Measurements from ENCODE around the gene LMO1.

LMO1 gene

GRCh38 chr11:8288166-8288772 lies 24.6 kb upstream of the LMO1 start:
- no peak for DNase-seq (ENCODE audit: low spot score)

GRCh38 chr11:8287703-8288102 lies 24.0 kb upstream of the LMO1 start:
- DNase-seq (ENCODE audit: low spot score), result no peak

GRCh38 chr11:8287297-8287696 lies 23.6 kb upstream of the LMO1 start:
- no peak for DNase-seq (ENCODE audit: low spot score)

- DNase-seq (ENCODE audit: low spot score), result no peak
Observed at GRCh38 chr11:8286886-8287285, 23.2 kb upstream of the LMO1 start.

GRCh38 chr11:8285796-8286195 lies 22.1 kb upstream of the LMO1 start:
- DNase-seq (ENCODE audit: low spot score), result no peak

GRCh38 chr11:8285228-8285627 lies 21.6 kb upstream of the LMO1 start:
- no peak for DNase-seq (ENCODE audit: low spot score)

GRCh38 chr11:8283465-8284230 lies 20.0 kb upstream of the LMO1 start:
- no peak for DNase-seq (ENCODE audit: low spot score)

GRCh38 chr11:8283100-8283464 lies 19.4 kb upstream of the LMO1 start:
- DNase-seq (ENCODE audit: low spot score), result no peak

GRCh38 chr11:8282631-8283030 lies 19.0 kb upstream of the LMO1 start:
- DNase-seq (ENCODE audit: low spot score), result no peak

- DNase-seq (ENCODE audit: low spot score), result no peak
Observed at GRCh38 chr11:8281266-8281665, 17.6 kb upstream of the LMO1 start.

GRCh38 chr11:8277691-8278090 lies 14.0 kb upstream of the LMO1 start:
- no peak for DNase-seq (ENCODE audit: low spot score)

- no peak for DNase-seq (ENCODE audit: low spot score)
Observed at GRCh38 chr11:8276528-8276927, 12.8 kb upstream of the LMO1 start.

- DNase-seq (ENCODE audit: low spot score), result no peak
Observed at GRCh38 chr11:8273287-8273686, 9.6 kb upstream of the LMO1 start.

GRCh38 chr11:8271106-8271886 lies 7.6 kb upstream of the LMO1 start:
- no peak for DNase-seq (ENCODE audit: low spot score)

GRCh38 chr11:8269636-8270035 lies 6.0 kb upstream of the LMO1 start:
- DNase-seq (ENCODE audit: low spot score), result no peak

GRCh38 chr11:8268530-8269400 lies 5.1 kb upstream of the LMO1 start:
- no peak for DNase-seq (ENCODE audit: low spot score)

- DNase-seq (ENCODE audit: low spot score), result no peak
Observed at GRCh38 chr11:8267831-8268529, 4.3 kb upstream of the LMO1 start.

GRCh38 chr11:8267280-8267679 lies 3.6 kb upstream of the LMO1 start:
- no peak for DNase-seq (ENCODE audit: low spot score)

- DNase-seq (ENCODE audit: low spot score), result no peak
Observed at GRCh38 chr11:8266246-8267241, 2.9 kb upstream of the LMO1 start.

- DNase-seq (ENCODE audit: low spot score), result no peak
Observed at GRCh38 chr11:8265681-8266241, 2.1 kb upstream of the LMO1 start.
